Lower leg skin (tissue), 4 donors: ENCODE measurements around the gene ZFAND5. TPM values are rescaled to one million over a fixed set of nuclear protein-coding genes. Genes with fewer than 3 reads are reported as not detected.

Experiments used
- DNase-seq, 2 donors: peaks; one replicate each; pipeline ENCODE4 v3.0.0-alpha.2; 2019; ENCODE audit warnings: low spot score in 2 of 2
- H3K4me3 ChIP-seq: fragments of 200-600 bp; sonication (generic); 2 replicates; pipeline ENCODE4 v1.5.1; 2017; ENCODE audit warnings: mild to moderate bottlenecking, low read depth; ENCODE audit not compliant: poor library complexity, severe bottlenecking
- POLR2A ChIP-seq, 2 donors: fragments of 450-650 bp; IDR thresholded peaks; one replicate each; pipeline ENCODE4 v1.6.1; 2016 to 2017; ENCODE audit warnings: antibody characterized with exemption in 2 of 2, mild to moderate bottlenecking in 1 of 2, moderate library complexity in 1 of 2
- WGBS, 2 donors: methylation state at CpG; one replicate each; pipeline ENCODE4 v1.1.5; 2018; 5-methylcytosine and 5-hydroxymethylcytosine counted together
- intact Hi-C: fragments of 100-400 bp; cut with DNase I; formaldehyde crosslinking; loops from one replicate; pipeline ENCODE4 v1.15.0; 2023; ENCODE audit warnings: low total_unique reads
- total RNA-seq, 4 donors: library from RNA; depleted of rRNA; stranded (reverse); fragments of >200 nt; gene quantifications; one replicate each; pipeline ENCODE4 v1.1.0, GENCODE V29; 2016
- TF ChIP-seq, protein P1 (sequence below), 3 donors: fragments of 450-650 bp; IDR thresholded peaks; one replicate each; pipeline ENCODE4 v1.5.1; 2016; ENCODE audit warnings: antibody characterized with exemption in 3 of 3, mild to moderate bottlenecking in 3 of 3, moderate library complexity in 2 of 3

ZFAND5 gene, protein sequence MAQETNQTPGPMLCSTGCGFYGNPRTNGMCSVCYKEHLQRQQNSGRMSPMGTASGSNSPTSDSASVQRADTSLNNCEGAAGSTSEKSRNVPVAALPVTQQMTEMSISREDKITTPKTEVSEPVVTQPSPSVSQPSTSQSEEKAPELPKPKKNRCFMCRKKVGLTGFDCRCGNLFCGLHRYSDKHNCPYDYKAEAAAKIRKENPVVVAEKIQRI
- total RNA-seq: 100 to 1,000 TPM in 3 of 4 donors, 10 to 100 TPM in 1; 99.6 to 305 (median 127) TPM

DNA sequence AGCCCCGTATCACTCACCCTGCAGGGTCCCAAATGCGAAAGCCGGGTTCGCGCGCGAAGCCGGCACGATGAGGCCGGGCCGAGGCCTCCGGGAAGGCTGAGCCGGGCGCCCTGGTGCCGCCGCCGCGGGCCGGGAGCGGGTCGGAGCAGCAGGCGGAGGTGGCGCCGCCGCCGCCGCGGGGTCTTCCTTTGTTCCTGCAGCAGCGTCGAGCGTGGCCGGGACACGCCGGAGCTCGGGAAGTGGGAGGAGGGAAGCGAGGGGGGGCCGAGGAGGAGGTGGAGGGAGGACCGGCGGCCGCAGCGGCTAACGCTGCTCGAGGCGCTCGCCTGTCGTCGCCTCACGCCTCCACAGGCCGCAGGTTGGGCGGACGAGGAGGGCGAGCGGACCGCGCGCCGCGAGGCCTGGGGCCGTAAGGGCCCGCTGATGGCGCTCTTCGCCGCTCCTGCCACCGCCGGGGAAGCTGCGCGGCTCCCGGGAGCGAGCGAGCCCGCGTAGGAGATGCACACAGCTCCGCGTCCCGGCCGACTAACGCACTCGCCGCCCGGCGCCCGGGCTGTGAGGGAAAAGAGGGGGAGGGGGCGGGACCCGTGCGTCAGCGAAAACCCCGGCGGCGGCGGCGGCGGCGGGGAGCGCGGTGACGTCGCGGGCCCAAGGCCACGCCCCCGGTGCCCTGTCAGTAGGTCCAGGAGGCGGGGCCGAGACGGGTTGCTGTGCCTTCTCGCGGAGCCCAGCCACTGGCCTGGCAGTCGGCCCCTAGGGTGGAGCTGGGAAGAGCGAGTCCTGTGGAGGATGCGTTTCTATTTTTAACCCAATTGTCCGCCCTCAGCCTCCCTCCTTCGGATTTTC, at the start of gene ZFAND5:
ZFAND5 (minus strand) TSS at position 530 of the 846 bp plus-strand sequence. CDS start 4,430 bp downstream, outside the sequence.
- WGBS, 2 donors: 1% methylated on average over 47 to 73 of the region's 110 CpGs
- peak in 1 of 2 donors; percentile 98 for TF ChIP-seq POLR2A (IDR thresholded peaks at IDR 0.05)
- TF ChIP-seq, protein P1, sequence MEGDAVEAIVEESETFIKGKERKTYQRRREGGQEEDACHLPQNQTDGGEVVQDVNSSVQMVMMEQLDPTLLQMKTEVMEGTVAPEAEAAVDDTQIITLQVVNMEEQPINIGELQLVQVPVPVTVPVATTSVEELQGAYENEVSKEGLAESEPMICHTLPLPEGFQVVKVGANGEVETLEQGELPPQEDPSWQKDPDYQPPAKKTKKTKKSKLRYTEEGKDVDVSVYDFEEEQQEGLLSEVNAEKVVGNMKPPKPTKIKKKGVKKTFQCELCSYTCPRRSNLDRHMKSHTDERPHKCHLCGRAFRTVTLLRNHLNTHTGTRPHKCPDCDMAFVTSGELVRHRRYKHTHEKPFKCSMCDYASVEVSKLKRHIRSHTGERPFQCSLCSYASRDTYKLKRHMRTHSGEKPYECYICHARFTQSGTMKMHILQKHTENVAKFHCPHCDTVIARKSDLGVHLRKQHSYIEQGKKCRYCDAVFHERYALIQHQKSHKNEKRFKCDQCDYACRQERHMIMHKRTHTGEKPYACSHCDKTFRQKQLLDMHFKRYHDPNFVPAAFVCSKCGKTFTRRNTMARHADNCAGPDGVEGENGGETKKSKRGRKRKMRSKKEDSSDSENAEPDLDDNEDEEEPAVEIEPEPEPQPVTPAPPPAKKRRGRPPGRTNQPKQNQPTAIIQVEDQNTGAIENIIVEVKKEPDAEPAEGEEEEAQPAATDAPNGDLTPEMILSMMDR (IDR thresholded peaks at IDR 0.05): no peak
- intact Hi-C loops: loop anchor here (5.0 kb wide), 1 partner anchor 227 kb away; no protein-coding TSS in a partner anchor
- DNase-seq: peak; percentile 98 to 99
- peak within 1 kb of the TSS; percentile 100 for H3K4me3 ChIP-seq

DNA sequence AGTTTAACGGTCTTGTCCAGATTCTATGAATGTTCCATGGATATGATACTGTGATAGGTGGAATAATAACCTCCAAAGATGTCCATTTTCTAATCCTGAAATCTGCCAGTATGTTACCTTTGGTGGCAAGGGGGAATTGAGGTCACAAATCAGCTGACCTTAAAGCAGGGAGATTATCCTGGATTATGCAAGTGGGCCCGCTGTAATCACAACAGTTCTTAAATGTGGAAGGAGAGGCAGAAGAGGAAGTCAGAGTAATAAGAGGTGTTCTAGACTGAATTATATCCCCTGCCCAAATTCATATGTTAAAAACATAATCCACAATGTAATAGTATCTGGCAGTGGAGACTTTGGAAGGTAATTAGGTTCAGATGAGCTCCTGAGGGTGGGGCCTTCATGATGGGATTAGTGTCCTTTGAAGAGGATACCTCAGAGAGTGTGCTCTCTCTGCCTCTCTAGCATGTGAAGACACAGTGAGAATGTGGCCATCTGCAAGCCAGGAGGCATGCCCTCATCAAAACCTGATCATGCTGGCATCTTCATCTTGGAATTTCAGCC, 47.6 kb upstream of the ZFAND5 start:
- WGBS, 2 donors: 88 to 95% methylated on average over 2 of the region's 2 CpGs
- H3K4me3 ChIP-seq: no peak overlapping the region
- TF ChIP-seq, protein P1 (IDR thresholded peaks at IDR 0.05): no peak
- TF ChIP-seq POLR2A (IDR thresholded peaks at IDR 0.05): no peak
- intact Hi-C loops: no loop called here
- DNase-seq: no peak

DNA sequence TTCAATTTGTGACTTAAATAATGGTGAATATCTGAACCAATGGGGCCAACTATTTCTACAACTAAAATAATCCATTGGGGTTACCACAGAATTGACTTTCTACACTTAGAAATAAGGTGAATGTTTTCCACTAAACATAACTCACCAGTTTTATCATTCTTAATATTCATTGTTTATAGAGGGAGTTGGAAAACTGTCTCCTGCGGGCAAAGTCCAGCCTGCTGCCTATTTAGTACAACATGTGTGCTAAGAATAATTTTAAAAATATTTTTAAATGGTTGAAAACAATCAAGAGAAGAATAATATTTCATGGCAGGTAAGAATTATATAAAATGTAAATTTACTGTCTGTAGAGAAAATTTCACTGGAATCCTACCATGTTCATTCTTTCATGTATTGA, 45.2 kb upstream of the ZFAND5 start:
- DNase-seq: no peak
- no peak overlapping the region for H3K4me3 ChIP-seq
- TF ChIP-seq, protein P1 (IDR thresholded peaks at IDR 0.05): no peak
- TF ChIP-seq POLR2A (IDR thresholded peaks at IDR 0.05): no peak
- intact Hi-C loops: no loop called here
- WGBS, 2 donors: 97 to 98% methylated on average over 1 of the region's 1 CpG

DNA sequence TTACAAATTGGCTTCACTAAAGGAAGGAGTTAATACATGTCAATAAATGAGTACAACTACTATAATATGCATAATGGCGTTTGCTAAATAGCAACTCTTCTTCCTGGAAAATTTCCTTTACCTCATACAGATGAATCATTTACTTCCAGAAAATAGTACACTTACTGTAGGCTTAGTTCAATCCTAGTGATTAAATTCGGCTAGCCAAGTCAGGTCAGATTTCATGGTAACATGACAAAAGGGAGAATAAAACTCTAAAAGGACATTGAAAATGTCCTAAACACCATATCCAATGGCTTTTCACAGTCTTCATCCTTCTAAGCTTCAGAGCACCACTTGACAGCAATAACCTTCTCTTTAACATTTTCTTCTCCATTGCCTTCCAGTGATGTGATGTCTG, 42.1 kb upstream of the ZFAND5 start:
- TF ChIP-seq, protein P1 (IDR thresholded peaks at IDR 0.05): no peak
- no peak for TF ChIP-seq POLR2A (IDR thresholded peaks at IDR 0.05)
- no peak for DNase-seq
- intact Hi-C loops: no loop called here
- 26 to 30% methylated on average over 2 of the region's 2 CpGs for WGBS, 2 donors
- no peak overlapping the region for H3K4me3 ChIP-seq

DNA sequence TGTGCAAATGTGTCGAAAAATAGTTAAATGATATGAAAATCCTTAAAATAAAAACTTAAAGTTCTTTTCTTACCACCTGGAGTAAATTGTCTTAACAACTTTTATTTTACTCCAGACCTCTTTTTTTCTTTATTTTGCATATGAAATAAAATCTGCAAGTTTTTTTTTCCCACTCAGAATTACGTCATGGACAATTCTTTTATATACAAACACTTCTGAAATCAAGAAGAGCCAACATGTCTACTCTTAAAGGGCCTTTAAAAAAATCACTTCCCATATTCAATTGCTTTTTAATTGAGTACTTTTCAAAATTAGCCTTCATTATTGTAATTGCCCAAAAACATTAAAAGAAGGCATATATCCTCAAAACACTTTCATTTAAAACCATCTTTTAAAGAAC, 37.7 kb upstream of the ZFAND5 start:
- DNase-seq: no peak
- H3K4me3 ChIP-seq: no peak overlapping the region
- 90% methylated on average over 2 of the region's 2 CpGs for WGBS, 2 donors
- intact Hi-C loops: no loop called here
- TF ChIP-seq, protein P1 (IDR thresholded peaks at IDR 0.05): no peak
- no peak for TF ChIP-seq POLR2A (IDR thresholded peaks at IDR 0.05)
